Activated B cell treated with CpG ODN at 0.5 μM for 24 hours (primary cell): ENCODE results near the gene ZDHHC14. TPM values are rescaled to one million over a fixed set of nuclear protein-coding genes. Genes with fewer than 3 reads are reported as not detected.

Experiments used
- ATAC-seq: fragments of 200-7000 bp; cut with Tn5 transposase; one replicate; pipeline ENCODE4 v1.10.0; 2021; ENCODE audit warnings: low read depth, mild to moderate bottlenecking, moderate library complexity
- CTCF ChIA-PET: fragments of 350-600 bp; sonication (Branson Sonifier 250); formaldehyde crosslinking; loops from one replicate; lab custom pipeline; 2021; ENCODE audit warnings: antibody characterized with exemption; lab: Charles Lee
- POLR2A ChIA-PET: fragments of 350-600 bp; sonication (Branson Sonifier 250); formaldehyde crosslinking; loops from one replicate; lab custom pipeline; 2021; ENCODE audit warnings: antibody characterized with exemption; lab: Charles Lee
- DNase-seq: peaks from one replicate; pipeline ENCODE4 v3.0.0; 2022
- H3K27ac Mint-ChIP-seq: one replicate; pipeline ENCODE4 v1.8.0; 2020; ENCODE audit warnings: mixed read lengths
- H3K27me3 Mint-ChIP-seq: one replicate; pipeline ENCODE4 v1.8.0; 2021; ENCODE audit warnings: mixed read lengths
- H3K36me3 Mint-ChIP-seq: one replicate; pipeline ENCODE4 v1.8.0; 2021; ENCODE audit warnings: low read depth, mixed read lengths
- H3K4me1 Mint-ChIP-seq: one replicate; pipeline ENCODE4 v1.8.0; 2021; ENCODE audit warnings: mixed read lengths
- H3K4me3 Mint-ChIP-seq: one replicate; pipeline ENCODE4 v1.8.0; 2020; ENCODE audit warnings: mild to moderate bottlenecking, mixed read lengths
- H3K9me3 Mint-ChIP-seq: one replicate; pipeline ENCODE4 v1.8.0; 2020; ENCODE audit warnings: mixed read lengths
- intact Hi-C: fragments of 100-400 bp; cut with micrococcal nuclease; formaldehyde crosslinking; loops from one replicate; pipeline ENCODE4 v1.15.1; 2024
- total RNA-seq: library from RNA; stranded (reverse); gene quantifications from 2 replicates; pipeline ENCODE4 v1.2.3, GENCODE V29; 2022
- TF ChIP-seq, protein P1 (sequence below): fragments of 200-600 bp; IDR thresholded peaks from one replicate; pipeline ENCODE4 v1.8.0; 2022; ENCODE audit warnings: antibody characterized with exemption, mild to moderate bottlenecking

Gene ZDHHC14
- total RNA-seq, 1 donor from 2014 or later, result 25.3 TPM

DNA sequence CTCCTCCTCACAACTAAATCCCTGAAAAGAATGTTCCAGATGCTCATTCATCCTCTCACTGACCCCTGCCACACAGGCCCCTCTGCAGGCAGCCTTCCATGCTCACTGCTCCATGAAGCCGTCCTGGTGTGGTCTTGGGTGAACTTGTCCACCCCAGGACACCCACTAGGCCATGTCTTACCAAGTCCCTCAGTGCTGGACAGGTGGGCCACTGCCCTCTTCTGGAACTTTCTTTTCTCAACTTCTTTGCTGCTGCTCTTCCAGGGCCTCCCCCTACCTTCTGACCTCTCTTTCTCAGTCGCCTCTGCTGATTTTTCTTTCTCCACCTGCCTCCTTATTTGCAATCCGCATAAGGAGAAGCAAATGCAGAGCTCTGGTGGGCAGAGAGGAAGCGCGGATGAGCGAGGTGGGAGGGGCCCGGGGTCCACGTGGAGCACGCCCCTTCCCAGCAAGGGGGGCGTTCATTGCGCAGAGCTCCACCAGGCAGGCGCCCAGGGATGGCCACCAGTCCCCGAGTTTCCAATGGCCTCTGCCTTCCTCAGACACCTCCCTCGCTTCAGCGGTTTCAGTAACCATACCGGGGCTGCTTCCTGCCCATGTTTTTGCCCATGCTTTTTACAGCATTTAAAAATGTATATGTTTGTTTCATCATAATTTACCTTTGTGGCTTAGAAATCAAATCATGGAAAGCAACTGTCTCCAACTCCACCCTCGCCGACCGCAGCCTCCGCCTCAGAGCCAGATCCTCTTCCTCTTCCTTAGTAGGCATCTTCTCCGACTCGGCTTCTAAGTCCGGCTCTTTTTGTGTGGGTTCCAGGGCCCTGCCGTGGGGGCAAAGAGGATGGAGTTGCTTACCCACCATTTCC, 129.6 kb downstream of the ZDHHC14 start:
- no peak for DNase-seq
- Mint-ChIP-seq H3K9me3 (peaks cover 10% of the 10 kb centered on the region), H3K36me3 (peaks cover 11% of the 10 kb centered on the region), H3K27ac (peak overlapping the region; percentile 70), H3K4me3 (peak overlapping the region; percentile 78), H3K4me1 (peaks cover 28% of the 10 kb centered on the region), H3K27me3 (no peaks in the 10 kb centered on the region)
- peak; percentile 62 for ATAC-seq
- TF ChIP-seq, protein P1, sequence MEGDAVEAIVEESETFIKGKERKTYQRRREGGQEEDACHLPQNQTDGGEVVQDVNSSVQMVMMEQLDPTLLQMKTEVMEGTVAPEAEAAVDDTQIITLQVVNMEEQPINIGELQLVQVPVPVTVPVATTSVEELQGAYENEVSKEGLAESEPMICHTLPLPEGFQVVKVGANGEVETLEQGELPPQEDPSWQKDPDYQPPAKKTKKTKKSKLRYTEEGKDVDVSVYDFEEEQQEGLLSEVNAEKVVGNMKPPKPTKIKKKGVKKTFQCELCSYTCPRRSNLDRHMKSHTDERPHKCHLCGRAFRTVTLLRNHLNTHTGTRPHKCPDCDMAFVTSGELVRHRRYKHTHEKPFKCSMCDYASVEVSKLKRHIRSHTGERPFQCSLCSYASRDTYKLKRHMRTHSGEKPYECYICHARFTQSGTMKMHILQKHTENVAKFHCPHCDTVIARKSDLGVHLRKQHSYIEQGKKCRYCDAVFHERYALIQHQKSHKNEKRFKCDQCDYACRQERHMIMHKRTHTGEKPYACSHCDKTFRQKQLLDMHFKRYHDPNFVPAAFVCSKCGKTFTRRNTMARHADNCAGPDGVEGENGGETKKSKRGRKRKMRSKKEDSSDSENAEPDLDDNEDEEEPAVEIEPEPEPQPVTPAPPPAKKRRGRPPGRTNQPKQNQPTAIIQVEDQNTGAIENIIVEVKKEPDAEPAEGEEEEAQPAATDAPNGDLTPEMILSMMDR, result no peak
- ChIA-PET POLR2A (interaction anchor here (1.5 kb wide), 1 partner anchor 24 kb away, joined by 4 read pairs; no protein-coding TSS in a partner anchor), CTCF (no interaction called here)
- intact Hi-C loops, result no loop called here

DNA sequence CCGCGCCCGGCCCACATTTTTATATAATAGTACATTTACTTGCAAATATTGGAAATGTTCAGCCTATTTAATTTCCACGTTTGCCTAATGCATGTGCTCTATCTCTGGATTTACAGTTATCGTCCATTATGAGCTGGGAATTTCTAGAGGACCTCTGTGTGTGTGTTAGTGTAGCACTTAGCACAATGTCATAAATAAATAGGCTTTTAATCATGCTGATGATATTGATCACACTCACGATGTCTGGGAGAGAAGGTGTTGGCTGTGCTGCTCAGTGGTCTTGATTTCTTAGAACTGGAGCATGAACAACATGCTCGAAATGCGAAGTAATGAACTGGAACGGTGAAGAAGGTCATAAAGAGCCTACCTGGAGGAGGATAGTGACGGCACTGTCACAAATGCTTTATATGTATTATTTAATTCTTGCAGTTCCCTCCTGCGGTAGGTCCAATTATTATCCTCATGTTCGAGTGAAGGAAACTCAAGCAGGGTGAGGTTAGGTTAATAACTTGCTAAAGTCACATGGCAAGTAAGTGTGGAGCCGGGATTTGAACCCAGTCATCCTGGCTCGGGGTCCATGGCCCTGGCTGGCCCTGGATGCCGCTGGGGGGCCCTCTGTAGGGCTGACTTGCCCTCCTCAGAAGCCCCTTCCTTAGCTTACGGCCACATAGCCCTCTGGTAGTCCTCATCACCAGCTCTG, 130.8 kb downstream of the ZDHHC14 start:
- CTCF ChIA-PET, result interaction anchor here (1.1 kb wide), 1 partner anchor 197 kb away, joined by 3 read pairs; no protein-coding TSS in a partner anchor
- H3K27ac Mint-ChIP-seq, result no peak overlapping the region

GRCh38 chr6:157512382-157512682, 131.3 kb downstream of the ZDHHC14 start:
- intact Hi-C loops, result no loop called here
- Mint-ChIP-seq H3K36me3 (peaks cover 2% of the 10 kb centered on the region), H3K4me3 (no peak overlapping the region), H3K9me3 (no peaks in the 10 kb centered on the region), H3K27ac (no peak overlapping the region), H3K27me3 (no peaks in the 10 kb centered on the region), H3K4me1 (peaks cover 26% of the 10 kb centered on the region)
- TF ChIP-seq, protein P1, result no peak
- ChIA-PET POLR2A (no interaction called here), CTCF (interaction anchor here (1.1 kb wide), 1 partner anchor 198 kb away, joined by 3 read pairs; no protein-coding TSS in a partner anchor)
- DNase-seq, result no peak
- ATAC-seq, result no peak

More for the DNA sequence above, 130.8 kb downstream of the ZDHHC14 start:
- H3K27me3 Mint-ChIP-seq, result no peaks in the 10 kb centered on the region
- H3K4me3 Mint-ChIP-seq, result no peak overlapping the region
- DNase-seq, result no peak
- H3K9me3 Mint-ChIP-seq, result no peaks in the 10 kb centered on the region
- H3K36me3 Mint-ChIP-seq, result peaks cover 2% of the 10 kb centered on the region
- intact Hi-C loops, result no loop called here
- no peak for ATAC-seq
- POLR2A ChIA-PET, result no interaction called here
- TF ChIP-seq, protein P1, result no peak
- H3K4me1 Mint-ChIP-seq, result peaks cover 28% of the 10 kb centered on the region

- TF ChIP-seq, protein P1, result no peak
- Mint-ChIP-seq H3K4me1 (peaks cover 24% of the 10 kb centered on the region), H3K4me3 (no peak overlapping the region), H3K27me3 (no peaks in the 10 kb centered on the region), H3K9me3 (no peaks in the 10 kb centered on the region), H3K27ac (no peak overlapping the region), H3K36me3 (peaks cover 1% of the 10 kb centered on the region)
- CTCF ChIA-PET, result interaction anchor here (1.0 to 1.1 kb wide), 2 partner anchors 12 to 198 kb away, joined by 3 read pairs; no protein-coding TSS in a partner anchor
- ATAC-seq, result no peak
- POLR2A ChIA-PET, result interaction anchor here (0.6 to 0.8 kb wide), 2 partner anchors 72 to 133 kb away, joined by 3 read pairs; no protein-coding TSS in a partner anchor
- intact Hi-C loops, result no loop called here
- DNase-seq, result no peak
Measured at GRCh38 chr6:157513004-157513603, 132.1 kb downstream of the ZDHHC14 start.
